Measurements from ENCODE around the gene SOX13.

GRCh38 chr1:204070895-204071294 lies 2.0 kb upstream of the SOX13 start:
- TF ChIP-seq, protein P1, sequence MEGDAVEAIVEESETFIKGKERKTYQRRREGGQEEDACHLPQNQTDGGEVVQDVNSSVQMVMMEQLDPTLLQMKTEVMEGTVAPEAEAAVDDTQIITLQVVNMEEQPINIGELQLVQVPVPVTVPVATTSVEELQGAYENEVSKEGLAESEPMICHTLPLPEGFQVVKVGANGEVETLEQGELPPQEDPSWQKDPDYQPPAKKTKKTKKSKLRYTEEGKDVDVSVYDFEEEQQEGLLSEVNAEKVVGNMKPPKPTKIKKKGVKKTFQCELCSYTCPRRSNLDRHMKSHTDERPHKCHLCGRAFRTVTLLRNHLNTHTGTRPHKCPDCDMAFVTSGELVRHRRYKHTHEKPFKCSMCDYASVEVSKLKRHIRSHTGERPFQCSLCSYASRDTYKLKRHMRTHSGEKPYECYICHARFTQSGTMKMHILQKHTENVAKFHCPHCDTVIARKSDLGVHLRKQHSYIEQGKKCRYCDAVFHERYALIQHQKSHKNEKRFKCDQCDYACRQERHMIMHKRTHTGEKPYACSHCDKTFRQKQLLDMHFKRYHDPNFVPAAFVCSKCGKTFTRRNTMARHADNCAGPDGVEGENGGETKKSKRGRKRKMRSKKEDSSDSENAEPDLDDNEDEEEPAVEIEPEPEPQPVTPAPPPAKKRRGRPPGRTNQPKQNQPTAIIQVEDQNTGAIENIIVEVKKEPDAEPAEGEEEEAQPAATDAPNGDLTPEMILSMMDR (IDR thresholded peaks at IDR 0.05): no peak
- TF ChIP-seq ZFX (IDR thresholded peaks at IDR 0.05; ENCODE audit: borderline replicate concordance): no peak
